HG02759 (cell line): ENCODE results near the gene GPATCH1.
A peak's percentile ranks its signal among the peaks of the same experiment; 100 is the strongest.

Experiments
- ATAC-seq: cut with Tn5 transposase; IDR thresholded peaks from one replicate; pipeline ENCODE4 v1.9.1; 2021; ENCODE audit warnings: mild to moderate bottlenecking, moderate library complexity; ENCODE audit not compliant: unreplicated experiment

GPATCH1 gene

DNA sequence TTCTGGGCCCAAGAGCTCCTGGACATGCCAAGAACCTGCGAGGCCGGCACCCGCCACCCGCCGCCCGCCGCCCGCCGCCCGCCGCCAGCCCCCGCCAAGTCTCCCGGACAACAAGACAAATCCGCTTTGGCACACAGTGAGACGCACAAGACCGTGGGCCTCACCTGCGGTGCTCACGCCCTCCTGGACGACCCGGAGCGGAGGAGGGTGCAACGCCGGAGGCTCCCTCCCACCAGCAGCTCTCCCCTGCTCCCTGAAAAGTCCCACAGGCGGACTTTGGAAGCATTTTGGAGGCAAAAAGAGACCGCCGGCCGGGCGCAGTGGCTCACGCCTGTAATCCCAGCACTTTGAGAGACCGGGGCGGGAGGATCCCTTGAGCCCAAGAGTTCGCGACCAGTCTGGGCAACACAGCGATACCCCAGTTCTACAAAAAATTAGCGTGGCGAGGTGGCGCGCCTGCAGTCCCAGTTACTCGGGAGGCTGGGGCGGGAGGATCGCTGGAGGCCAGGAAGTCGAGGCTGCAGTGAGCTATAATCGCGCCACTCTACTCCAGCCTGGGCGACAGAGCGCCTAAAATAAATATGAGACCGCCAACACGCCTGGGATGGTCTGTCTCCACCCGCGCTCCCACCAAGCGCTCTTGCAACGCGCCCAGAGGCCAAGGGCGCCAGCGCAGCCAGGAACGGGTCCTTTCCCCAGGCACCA lies 17.1 kb upstream of the GPATCH1 start:
- no peak for ATAC-seq

DNA sequence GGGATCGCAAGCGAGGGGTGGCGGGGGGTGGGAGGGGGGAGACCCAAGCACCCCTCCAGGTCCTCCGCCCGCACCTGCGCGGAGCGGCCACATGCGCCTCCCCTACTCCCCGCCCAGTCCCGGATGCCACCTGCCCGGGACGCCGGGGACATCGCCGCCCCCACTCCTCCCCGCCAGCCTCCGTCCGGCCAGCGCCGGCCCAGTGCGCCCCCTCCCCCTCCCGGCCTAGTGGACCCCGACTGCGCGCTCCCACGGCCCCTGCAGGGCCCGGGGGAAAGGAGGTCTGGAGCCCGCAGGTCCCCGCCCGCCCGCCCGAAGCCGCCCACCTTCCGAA lies 16.6 kb upstream of the GPATCH1 start:
- ATAC-seq = peak; percentile 66

DNA sequence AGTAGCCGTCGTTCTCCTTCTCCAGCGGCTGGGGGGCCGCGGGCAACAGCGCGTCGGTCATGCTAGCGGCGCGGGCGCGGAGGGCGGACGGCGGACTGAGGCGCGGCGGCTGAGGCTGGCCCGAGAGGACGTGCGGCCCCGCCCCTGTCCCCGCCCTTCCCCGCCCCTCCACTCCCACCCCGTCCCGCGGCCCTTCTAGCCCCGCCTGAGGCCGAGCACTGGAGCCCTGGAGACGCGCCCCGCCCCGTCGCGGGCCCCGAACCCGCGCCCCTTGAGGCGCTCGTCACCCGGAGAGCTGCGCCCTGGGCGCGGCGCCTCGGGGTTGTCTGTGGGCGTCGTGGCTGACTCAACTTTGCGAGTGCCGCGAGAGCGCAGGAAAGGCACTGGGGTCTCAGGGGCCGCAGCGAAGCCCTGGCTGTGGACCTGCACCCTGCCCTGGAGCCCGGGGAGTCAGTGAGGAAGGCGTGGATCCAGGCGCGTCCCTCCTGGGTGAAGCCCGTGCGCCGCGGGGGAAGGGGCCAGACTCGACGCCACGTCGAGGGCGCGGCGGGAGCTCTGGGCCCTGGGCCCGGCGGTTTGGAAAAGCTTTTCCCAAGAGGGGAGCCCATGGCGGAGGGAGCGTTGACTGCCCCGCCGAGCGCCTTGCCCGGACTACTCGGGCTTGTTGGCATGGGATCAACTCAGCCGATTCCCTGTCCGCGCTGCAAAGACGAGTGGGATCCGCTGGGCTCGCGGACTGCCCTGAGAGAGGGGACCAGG lies 16.0 kb upstream of the GPATCH1 start, which contains the start of gene RHPN2:
Gene RHPN2 (minus strand): TSS at position 97 of the 759 bp plus-strand sequence. CDS start 36 bp downstream, at position 61.
- ATAC-seq = peak; percentile 87

DNA sequence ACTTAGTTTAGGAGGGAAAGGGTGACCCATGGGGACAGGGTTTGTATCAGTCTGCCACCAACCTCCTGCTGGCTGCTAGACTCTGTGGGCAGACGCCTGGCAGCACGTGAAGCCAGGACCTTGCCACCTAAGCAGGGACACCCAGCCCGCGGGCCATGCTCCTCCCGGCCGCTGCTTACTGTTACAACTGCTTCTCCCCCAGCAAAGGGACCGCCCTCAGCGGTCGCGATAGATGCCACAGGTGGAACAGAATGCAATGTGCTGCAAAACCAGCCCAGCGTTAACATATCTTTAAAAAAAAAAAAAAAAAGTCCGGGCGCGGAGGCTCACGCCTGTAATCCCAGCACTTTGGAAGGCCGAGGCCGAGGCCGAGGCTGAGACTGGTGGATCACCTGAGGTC lies 14.4 kb upstream of the GPATCH1 start:
- ATAC-seq = no peak

DNA sequence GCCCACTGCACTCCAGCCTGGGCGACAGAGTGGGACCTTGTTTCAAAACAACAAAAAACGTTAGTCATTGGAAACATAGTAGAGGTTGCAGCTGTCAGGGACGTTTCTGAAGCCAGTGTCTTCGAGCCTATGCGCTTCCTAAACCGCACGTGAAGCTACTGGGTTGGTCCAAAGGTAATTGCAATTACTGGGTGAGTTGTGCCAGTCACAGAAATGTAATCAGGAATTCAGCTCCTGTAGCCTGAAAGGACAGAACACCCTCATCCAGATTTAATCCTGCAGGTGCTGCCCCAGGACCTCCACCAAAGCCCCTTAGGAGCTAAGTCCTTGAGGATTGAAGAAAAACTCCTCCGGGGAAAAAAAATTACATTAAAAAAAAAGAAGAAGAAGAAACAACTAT lies 13.9 kb upstream of the GPATCH1 start:
- no peak for ATAC-seq

DNA sequence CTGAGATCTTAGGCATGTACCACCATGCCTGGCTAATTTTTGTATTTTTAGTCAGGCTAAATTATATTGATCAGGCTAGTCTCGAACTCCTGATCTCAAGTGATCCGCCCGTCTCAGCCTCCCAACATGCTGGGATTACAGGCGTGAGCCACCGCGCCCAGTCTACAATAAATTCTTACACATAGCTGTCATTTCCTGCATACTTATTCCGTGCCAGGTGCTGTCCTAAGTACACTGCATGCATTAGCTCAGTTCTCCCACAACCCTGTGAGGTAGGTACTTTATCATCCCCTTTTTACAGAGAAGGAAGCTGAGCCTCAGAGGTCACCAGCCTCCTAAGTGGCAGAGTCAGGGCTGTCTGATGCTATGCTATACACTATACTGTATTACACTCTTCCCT lies 9.1 kb upstream of the GPATCH1 start:
- ATAC-seq = no peak

DNA sequence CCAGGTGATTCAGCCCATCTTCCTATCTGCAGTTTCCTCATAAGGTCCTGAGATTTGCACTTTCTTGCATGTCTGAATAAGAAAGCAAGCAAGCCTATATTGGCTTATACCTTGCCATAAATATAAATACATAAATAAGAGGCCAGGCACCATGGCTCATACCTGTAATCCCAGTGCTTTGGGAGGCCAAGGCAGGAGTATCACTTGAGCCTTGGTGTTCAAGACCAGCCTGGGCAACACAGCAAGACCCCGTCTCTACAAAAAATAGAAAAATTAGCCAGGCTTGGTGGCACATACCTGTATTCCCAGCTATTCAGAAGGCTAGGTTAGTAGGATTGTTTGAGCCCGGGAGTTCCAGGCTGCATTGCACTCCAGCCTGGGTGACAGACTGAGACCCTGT lies 5.5 kb upstream of the GPATCH1 start:
- ATAC-seq = no peak

DNA sequence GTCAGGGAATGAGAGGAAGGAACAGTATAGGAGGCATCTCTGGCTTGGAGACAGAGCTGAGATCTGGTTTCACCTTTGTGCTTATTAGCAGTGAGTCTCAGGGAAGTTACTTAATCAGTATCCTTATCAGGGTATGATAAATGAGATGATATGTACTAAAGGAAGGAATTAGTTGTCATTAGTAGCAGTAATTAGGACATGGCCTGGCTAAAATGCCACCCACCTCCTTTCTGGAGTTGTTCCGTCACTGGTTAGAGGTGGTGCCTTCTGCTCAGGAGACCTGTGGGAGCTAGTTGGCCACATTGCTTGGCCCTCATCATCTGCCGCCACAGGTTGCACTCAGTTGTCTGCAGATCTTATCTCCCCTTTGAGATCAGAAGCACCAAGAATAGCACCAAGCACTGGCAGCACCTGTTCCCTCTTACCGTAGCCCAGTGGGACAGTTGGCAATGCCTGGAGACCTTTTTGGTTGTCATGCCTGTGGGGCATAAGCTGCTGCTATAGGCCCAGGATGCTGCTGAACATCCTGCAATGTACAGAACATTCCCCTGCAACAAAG lies 4.7 kb downstream of the GPATCH1 start:
- no peak for ATAC-seq

DNA sequence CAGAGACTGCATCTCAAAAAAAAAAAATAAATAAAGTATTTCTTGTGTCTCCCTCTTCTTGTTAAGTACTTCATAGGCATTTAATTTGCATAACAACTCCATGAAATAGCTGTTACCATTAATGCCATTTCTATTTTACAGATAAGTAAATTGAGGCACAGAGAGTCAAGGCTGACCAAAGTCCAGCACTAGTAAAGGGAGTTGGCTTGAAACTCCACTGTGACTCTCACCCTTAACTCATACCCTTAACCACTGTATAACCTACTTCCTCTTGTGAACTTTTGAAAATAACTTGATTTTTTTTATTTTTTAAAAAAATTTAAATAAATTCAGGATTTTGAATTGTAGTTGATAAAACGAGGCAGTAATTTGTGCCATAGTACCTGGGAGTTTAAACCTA lies 6.0 kb downstream of the GPATCH1 start:
- ATAC-seq = no peak

DNA sequence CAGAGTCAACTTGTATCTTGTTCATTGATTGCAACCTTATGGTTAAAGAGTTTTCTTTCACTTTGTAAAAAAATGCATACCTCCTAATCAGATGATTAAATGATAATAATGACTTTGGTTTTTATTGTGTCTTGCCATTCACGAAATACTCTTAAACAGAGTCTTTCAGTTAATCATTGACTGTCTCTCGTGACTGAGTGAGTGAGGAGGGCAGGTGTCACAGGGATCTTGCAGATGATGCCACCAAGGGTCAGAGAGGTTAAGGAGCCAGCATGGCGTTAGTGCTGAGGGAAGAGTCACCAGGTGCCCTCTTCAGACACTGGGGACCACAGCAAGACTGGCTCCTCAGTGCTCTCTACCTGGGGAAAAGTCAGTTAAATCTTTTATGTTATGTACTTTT lies 8.0 kb downstream of the GPATCH1 start:
- ATAC-seq = no peak

DNA sequence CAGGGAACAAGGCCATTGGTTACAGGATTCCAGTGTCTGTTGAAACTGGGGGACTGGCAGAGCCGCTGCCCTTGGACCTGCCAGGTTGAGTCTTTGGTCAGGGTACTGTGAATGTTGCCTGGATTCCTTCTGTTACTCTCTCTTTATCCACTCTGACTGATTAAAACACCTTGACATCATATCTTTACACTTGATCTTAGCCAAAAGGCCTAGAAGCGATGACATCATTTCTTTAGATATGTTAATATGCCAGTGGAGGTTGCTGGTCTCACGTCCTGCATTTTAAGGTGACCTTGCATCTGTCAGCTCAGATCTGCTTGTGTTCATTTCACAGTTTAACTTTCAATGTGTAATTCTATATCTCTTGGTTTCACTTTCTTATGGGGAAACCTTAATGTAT lies 9.2 kb downstream of the GPATCH1 start:
- no peak for ATAC-seq

DNA sequence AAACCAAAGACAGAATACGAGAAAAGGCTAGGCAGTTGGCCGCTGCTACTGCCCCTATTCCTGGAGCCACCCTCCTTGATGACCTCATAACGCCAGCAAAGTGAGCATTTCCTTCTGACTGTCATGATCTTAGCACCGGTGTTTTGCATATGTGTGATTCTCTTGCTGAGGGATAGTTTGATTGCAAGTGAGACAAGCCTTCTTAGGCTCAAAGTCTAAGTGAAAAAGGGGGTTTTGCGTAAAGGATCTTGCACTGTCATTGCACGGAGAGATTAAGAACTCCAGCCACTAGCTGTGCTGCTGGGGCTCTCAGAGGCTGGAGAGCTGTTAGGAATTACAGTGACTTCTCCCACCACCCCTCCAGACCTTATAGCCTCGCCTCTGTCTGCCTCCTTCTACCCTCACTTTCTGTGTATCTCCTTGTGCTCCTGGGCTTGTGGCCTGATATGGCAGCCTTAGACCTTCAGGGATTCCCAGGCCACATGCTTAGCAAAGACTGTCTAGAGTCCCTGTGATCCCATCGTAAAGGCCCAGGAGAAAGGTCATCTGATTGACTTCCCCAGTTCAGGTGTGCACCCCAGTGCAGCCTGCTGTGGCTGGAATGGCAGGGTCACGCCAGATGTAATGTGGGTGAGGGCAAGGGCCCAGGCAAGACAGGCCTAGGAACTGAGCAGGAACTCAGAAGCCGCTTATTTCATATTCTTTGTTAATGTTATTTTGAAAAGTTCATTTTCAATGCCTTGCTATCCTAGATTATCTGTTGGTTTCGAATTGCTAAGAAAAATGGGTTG lies 12.6 kb downstream of the GPATCH1 start:
- no peak for ATAC-seq

DNA sequence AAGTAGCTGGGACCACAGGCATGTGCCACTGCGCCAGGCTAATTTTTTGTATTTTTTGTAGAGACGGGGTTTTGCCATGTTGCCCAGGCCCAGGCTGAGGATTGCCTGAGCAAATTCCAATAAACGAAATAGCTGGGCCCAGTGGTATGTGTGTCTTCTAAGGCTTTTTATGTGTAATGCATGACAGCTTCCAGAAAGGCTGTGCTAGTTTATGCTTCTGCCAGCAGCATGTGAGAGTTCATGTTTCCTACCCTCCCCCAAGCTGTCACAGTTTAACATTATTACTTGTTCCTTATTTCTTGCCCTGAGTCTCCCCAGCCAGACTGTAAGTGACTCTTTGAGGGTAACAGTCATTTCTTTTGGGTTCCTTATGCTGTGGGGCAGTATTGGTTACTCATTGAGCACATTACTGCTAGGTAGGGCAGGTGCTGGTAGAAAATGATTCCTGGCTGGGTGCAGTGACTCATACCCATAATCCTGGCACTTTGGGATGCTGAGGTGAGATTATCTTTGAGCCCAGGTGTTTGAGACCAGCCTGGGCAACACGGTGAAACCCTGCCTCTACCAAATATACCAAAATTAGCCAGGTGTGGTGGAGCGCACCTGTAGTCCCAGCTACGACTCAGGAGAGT lies 13.6 kb downstream of the GPATCH1 start:
- no peak for ATAC-seq

DNA sequence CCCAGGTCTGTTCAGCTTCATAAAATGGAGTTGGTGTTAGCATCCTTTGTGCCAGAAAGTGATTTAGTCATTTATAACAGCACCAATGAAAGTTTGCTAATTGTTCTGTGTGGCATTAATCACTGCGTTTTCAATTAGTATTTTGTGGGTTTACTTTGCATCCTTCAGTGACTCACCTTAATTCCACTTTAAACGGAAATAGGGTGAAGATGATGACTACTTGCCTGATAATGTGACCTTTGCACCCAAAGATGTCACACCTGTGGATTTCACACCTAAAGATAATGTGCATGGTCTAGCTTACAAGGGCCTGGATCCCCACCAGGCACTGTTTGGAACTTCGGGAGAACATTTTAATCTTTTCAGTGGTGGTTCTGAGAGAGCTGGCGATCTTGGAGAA lies 15.0 kb downstream of the GPATCH1 start:
- ATAC-seq = no peak

DNA sequence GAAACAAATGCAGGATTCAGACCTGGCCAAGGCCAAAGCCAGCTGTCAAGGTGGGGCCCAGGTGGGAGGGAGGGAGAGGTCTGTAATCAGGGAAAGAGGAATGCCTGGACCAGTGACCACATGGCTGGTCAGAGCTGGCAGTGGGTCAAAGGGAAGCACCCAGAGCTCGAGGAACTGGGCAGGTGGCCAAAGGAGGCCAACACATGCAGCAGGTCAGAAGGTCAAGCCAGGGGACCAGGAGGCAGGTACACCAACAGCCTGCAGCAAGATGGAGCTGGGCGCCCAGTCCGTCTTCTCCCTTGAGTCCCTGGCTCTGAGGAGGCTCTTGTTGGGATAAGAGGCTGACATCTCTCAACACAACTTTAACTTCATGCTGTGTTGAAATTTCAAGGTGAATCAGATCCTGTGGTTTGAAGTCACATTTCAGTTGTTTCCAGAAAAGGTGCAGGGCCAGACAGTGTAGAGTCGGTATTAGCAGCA lies 17.1 kb downstream of the GPATCH1 start:
- no peak for ATAC-seq

DNA sequence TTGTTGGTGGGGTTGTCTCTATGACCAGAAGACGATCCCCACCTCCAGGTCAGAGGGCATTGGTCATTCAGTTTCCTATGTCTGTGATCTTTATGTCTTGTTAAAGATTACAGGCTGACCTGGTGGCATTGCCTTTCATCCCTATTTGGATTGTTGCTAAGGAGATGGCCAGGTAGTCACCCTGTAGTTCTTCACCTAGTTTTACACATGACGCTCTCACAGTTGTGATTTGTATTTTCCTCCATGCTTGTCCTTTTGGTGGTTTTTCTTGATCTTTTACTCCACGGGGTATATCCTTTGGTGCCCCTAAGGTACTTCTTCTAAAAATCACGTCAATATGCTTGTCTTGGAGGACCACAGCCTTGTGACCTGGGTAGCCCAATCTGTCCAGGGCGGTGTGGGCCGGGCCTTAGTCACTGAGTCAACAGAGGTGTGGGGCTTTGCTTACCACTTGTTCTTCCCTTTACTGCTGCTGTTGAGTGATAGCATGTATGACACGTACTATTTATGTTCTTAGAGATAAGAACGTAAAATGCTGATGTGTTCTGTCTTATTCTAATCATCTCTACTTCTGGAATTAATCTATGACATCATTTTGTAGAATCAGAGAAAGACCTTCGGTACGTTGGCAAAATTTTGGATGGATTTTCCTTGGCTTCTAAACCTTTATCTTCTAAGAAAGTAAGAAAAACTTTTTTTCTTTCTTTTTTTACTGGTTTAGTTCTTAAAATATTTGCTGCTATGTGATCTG lies 20.1 kb downstream of the GPATCH1 start:
- ATAC-seq = no peak

DNA sequence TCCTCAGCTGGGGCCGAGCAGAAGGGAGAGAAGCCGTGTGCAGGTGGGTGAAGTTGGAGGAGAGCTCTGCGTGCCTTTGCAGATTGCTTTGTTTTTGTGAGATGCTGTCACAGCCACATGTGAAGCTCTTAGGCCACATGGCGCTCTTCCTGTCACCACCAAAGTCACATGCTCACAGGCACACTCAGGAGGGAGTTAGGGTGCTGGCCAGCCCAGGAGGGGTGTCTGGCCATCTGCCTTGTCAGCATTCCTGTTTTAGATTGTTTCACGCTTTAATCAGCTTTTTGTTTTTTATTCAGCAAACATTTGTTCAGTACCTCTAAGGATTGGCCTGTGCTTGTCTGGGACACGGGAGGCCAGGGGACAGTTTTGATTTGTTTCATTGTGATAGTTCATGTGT lies 21.9 kb downstream of the GPATCH1 start:
- no peak for ATAC-seq

DNA sequence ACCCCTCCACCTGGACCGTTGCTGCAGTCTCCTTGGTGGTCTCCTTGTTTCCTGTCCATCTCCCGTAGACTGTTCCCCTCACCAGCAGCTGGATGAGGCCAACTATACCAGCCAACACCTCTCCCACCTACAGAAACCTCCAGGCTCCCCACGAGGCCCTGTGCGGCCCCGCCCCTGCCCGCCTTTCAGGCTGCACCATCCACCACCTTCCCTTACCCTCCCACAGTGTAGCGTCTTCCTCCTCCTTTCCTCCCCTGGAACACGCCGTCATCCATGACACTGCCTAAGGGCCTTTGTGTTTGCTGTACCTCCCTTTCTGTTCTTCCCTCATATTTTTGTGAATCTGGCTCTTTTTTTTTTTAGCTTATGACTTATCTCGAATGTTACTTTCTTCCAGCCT lies 27.2 kb downstream of the GPATCH1 start:
- ATAC-seq = no peak

DNA sequence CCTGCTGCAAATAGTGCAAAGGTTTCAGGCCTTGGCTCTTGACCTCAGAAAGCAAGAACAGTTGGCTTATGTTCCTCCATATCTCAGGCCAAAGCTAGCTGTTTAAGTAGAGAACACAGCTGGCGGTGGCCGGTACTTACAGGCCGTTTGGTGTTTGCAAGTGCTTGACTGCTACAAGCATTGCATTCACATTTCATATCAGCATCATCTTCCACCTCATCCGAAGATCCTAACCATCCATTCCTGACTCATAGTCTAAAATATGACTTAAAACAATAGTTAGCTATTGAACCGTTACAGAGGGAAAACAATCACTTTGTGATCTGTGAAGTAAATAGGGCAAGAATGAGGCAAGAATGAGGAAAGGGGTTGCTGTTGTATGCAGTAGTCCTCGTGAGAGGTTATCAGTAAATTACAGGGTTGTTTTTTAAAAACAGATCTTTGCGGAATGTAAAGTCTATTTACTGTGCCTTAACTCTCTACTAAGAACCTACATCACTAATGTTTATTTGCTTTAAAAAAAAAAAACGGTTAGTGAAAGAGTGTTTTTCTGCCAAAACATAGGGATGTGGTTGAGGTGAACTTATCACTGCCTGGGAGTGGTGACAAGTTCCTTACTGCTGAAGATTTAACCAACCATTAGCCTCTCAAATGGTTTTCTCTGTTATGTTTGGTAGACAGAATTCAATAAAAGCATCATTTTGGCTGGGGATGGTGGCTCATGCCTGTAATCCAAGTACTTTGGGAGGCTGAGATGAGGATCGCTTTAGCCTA lies 29.3 kb downstream of the GPATCH1 start:
- no peak for ATAC-seq
